Stimulated activated CD4-positive, alpha-beta T cell treated with anti-CD3 and anti-CD28 coated beads, Interleukin-2, amount 100 ng/mL, for 4 hours (primary cell): Measurements from ENCODE around the gene CRISPLD2.
"Not testable (repeated sequence)": the region's sequence is repeated elsewhere in the genome, so short reads cannot be mapped to it uniquely, and the experiment has no call there.

ENCODE experiments used
- DNase-seq: peaks from one replicate; pipeline ENCODE4 v3.0.0-alpha.2; 2020; ENCODE audit warnings: low read depth

The CRISPLD2 gene

GRCh38 chr16:84840687-84841627 lies 21.2 kb downstream of the CRISPLD2 start:
- no peak for DNase-seq

- DNase-seq, result no peak
Observed at GRCh38 chr16:84841787-84842300, 22.1 kb downstream of the CRISPLD2 start.

GRCh38 chr16:84842516-84843148 lies 22.8 kb downstream of the CRISPLD2 start:
- no peak for DNase-seq

GRCh38 chr16:84843149-84844048 lies 23.6 kb downstream of the CRISPLD2 start:
- DNase-seq, result no peak

GRCh38 chr16:84844049-84844350 lies 24.2 kb downstream of the CRISPLD2 start:
- no peak for DNase-seq

GRCh38 chr16:84844559-84845495 lies 25.0 kb downstream of the CRISPLD2 start:
- DNase-seq, result no peak

GRCh38 chr16:84845496-84846002 lies 25.8 kb downstream of the CRISPLD2 start:
- DNase-seq, result no peak

- no peak for DNase-seq
Observed at GRCh38 chr16:84847564-84848355, 28.0 kb downstream of the CRISPLD2 start.

- no peak for DNase-seq
Observed at GRCh38 chr16:84848986-84849634, 29.3 kb downstream of the CRISPLD2 start.

GRCh38 chr16:84849751-84850150 lies 30.0 kb downstream of the CRISPLD2 start:
- DNase-seq, result no peak

- no peak for DNase-seq
Observed at GRCh38 chr16:84850714-84851113, 30.9 kb downstream of the CRISPLD2 start.

- no peak for DNase-seq
Observed at GRCh38 chr16:84851192-84852127, 31.7 kb downstream of the CRISPLD2 start.

- DNase-seq, result no peak
Observed at GRCh38 chr16:84853534-84853933, 33.7 kb downstream of the CRISPLD2 start.

- DNase-seq, result no peak
Observed at GRCh38 chr16:84854759-84855158, 35.0 kb downstream of the CRISPLD2 start.

GRCh38 chr16:84855435-84856202 lies 35.8 kb downstream of the CRISPLD2 start:
- DNase-seq, result not testable (repeated sequence)

- not testable (repeated sequence) for DNase-seq
Observed at GRCh38 chr16:84856203-84856581, 36.4 kb downstream of the CRISPLD2 start.

GRCh38 chr16:84856811-84857210 lies 37.0 kb downstream of the CRISPLD2 start:
- DNase-seq, result not testable (repeated sequence)

GRCh38 chr16:84859681-84860080 lies 39.9 kb downstream of the CRISPLD2 start:
- no peak for DNase-seq
